NCI-H1694 (cell line): ENCODE results near the gene KDM6A.
"Not testable (repeated sequence)": the region's sequence is repeated elsewhere in the genome, so short reads cannot be mapped to it uniquely, and the experiment has no call there.

Experiments
- DNase-seq: peaks from one replicate; lab custom pipeline; 2025; lab: John Stamatoyannopoulos, UW

The KDM6A gene

DNA sequence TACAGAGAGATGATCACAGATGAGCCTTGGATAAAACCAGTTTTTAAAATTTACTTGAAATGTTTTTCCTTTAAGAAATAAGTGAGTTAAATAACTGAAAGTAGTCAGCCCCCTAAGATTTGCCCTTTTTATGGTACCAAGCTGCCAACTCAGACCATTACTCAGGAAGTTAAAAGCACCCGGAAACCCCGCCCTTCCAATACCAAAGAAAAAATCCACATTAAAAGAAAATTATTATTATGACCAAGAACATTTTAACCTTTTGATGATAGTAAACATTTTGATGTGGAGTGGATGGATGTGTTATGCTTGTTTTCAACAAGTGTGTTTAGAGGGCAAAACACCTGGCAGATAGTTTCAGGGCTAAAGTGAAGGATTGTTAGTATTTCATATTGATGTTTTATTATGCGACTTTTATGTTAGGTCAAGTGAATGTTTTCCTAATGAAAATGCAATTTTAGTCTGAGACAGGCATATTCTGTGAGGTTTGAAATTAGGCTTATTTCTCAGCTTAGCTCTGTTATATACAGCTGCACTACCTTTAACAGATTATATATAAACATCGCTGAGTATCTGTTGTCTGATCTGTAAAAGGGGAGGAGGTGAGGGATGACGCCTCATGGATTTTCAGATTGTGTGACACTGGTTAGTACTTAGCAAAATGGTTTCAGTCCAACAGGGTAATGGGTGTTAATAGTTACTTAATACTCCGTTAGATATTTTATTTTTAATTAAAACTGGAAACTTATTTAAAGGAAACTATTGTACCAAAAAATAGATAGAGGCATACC, 89.0 kb downstream of the KDM6A start:
- no peak for DNase-seq

DNA sequence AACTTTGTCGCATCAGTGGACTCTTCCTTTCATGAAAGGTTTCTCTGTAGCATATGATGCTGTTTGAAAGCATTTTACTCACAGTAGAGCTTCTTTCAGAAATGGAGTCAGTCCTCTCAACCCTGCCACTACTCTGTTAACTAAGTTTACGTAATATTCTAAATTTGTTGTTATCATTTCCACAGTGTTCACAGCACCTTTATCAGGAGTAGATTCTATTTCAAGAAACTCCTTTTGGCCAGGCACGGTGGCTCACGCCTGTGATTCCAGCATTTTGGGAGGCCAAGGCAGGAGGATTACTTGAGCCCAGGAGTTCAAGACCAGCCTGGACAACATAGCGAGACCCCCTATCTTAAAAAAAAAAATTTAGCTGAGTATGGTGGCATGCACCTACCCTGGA, 90.0 kb downstream of the KDM6A start:
- no peak for DNase-seq

DNA sequence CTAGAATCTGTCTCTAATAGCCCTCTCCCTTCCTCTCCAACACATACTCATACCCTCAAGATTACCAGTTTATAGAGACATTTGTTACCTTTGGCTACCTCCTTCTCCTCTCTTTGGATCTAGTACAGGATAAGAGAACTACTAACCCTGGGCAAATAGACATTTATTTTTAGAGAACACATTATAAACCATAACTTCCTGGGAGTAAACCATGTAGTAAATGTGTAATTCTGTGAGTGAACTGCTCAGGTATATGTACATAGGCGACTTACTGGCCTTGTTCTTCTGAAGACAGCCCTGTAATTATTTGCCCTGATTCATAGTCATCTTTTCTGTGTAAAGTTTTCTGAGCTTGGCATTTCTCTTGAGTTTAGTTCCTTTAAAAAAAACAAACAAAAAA, 94.2 kb downstream of the KDM6A start:
- no peak for DNase-seq

DNA sequence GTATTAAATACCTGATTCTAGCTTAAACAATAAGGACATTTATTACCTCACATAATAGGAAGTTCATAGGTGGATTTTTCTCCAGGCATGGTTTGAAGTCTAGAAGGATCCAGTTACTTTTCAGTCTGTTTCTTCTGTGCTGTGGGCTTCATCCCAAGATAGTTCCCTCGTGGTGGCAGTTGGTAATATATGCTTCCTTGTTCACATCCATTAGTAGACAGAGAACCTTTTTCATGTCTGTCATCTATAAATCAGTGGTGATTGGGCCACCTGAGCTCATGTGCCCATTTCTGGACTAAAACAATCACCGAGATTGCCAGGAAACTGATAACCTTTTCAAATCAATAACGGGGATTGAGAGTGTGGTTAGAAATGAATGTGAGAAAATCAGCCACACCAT, 97.7 kb downstream of the KDM6A start:
- DNase-seq, result no peak

DNA sequence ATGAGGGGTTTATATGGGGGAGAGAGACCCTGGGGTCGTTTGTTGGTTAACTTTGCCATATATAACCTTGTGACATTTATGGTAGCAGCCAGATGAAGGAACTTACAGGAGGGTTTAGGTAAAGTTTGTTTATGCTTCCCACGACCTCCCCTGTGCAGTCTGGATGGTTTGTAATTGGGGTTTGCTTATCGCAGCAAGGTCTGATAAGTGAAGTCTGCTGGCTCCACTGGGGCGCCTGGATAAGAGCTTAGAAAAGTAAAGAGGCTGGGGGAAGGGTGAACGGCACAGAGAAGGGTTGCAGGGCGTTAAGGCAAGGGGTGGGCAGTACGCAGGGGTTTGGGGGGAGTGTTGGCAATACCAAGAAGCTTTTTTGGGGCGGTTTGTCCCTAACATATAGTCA, 98.7 kb downstream of the KDM6A start:
- no peak for DNase-seq

DNA sequence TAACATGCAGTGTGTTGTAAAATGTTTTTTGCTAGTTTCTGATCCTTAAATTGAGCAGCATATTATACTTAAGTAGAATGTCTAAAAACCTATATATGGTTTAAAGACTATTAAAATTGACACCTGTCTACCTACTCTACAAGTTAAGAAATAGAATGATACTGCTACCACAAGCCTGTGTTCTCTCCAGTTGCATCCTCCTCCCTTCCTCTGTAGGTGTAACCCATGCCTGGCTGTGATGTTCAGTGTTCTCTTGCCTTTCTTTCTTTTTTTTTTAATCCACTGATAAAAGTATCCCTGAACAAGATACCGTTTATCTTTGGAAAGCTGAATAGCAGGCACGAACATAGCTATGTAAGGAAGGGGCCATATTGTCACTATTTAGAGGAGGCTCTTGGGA, 99.1 kb downstream of the KDM6A start:
- DNase-seq, result no peak

DNA sequence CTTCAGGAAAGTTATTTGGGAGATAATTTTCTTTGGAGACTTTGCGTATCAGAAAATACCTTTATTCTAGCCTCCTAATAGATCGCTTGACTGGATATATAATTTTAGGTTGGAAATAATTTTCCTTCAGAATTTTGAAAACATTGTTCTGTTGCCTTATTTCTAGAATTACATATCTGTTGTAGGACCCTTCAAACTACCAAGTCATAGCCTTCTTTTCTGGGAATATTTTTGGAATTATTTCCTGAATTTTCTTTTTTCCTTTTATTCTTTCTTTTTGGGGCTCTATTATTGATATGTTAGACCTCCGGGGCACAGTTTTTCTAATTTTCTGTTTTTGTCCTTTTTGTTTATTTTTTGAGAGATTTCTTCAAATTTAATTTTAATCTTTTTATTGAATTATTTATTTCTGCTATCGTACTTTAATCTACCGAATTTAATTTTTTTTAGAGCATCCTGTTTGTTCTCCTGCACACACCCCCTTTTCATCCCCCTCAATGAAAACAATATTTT, 100.5 kb downstream of the KDM6A start:
- no peak for DNase-seq

DNA sequence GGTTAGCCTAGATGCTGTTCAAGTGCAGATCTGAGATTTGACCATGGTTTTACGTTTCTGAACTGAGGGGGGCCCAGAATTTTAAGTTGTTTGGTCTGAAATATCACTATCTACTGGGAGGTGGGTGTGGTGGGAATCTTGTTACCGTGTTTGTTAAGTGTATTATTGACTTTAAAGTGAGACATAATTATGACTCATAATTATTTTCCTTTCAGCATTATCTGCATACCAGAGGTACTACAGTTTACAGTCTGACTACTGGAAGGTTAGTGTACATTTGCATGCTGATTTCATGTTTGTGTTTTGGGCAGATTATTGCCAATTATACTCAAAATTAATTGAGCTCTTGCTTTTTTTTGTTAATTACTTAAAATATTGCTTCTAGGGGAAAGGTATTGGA, 101.5 kb downstream of the KDM6A start:
- DNase-seq, result no peak

DNA sequence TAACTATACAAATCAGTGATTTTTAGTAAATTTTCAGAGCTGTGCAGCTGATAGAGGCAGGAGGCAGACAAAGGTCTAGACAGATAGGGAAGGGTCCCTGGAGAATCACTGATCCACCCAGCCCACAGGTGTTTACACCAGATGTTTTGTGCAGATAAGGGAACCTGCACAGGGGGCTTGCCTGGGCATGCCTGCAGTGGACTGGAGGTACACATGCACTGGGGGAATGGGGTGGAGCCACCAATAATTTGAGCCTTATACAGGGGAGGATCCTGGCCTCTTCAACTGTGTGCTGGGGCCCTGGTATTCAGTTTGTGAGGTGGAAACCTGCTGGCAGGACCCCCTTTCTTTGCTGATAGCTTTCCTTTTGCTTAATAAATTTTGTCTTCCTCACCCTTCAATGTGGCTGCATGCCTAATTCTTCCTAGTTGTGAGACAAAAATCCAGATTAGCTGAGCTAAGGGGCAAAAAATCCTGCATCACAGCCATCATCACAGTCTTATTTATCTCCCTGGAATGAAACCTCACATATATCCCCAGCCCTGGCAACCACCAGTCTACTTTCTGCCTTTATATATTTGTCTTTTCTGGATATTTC, 102.8 kb downstream of the KDM6A start:
- no peak for DNase-seq

DNA sequence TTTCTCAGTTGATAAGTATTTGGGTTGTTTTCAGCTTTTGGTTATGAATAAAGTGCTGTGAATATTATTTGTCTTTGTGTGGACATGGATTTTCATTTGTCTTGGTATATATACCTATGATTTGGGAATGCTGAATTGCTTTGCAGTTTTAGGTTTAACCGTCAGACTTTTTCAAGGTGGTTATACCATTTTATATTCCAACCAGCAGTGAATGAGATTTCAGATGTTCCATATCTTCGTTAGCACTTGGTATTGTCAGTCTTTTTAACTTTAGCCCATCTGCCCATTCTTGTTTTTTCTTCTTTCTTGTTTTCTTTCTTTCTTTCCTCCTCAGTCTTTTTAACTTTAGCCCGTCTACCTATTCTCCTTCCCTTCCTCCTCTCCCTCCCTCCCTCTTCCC, 106.0 kb downstream of the KDM6A start:
- no peak for DNase-seq

DNA sequence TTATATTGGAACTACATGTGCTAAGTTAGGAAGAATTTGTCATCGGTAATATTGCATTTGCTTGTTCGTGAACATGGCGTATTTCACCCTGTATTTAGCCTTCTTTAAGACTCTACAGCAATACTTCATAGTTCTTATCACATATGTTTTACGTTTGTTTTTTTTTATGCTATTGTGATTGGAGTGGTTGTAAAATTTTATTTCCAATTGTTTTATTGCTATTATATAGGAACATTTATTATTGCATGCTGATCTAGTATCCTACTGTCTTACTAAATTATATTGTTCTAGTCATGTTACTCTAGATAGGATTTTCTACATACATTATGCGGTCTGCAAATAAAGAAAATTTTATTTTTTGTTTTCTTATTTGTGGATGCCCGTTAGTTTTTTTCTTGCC, 107.4 kb downstream of the KDM6A start:
- no peak for DNase-seq

DNA sequence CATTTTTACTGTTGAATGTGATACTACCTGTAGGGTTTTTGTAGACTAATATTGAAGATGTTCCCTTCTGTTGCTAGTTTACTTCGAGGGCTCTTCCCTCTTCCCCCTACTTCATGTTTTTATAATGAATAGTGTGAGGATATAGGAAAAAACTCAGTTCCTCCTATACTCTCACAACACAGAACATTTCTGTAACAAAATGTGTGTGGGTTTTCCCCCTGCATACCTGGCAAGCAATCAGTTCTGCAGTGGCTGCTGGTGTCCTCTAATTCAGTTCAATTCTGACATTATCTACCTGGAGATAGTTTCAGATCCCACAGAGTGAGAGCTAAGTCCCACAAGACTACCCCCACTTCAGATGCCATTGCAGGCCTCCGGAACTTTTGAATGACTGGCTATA, 107.9 kb downstream of the KDM6A start:
- DNase-seq, result no peak

DNA sequence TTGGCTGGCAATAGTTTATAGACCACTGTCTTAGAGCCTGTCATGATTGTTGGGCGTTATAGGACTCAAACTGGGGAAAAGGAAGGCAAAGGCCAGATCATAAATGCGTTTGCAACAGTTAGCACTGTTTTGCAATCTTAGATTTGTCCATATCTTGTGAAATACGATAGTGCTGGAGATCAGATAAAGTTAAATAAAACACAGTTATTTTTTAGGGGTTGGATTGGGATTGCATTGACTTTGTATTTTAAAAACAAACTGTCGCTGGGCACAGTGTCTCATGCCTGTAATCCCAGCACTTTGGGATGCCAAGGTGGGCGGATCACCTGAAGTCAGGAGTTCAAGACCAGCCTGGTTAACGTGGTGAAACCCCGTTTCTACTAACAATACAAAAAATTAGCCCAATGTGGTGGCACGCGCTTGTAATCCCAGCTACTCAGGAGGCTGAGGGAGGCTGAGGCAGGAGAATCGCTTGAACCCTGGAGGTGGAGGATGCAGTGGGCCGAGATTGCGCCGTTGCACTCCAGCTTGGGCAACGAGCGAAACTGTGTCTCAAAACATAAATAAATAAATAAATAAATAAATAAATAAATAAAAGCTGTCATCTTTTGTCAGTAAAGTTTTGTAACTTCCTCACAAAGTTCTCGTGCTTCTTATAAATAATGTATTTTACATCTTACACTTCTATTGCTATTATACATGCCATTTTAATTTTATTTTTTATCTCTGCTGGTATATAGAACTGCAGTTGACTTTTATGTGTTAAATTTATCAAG, 117.2 kb downstream of the KDM6A start:
- no peak for DNase-seq

DNA sequence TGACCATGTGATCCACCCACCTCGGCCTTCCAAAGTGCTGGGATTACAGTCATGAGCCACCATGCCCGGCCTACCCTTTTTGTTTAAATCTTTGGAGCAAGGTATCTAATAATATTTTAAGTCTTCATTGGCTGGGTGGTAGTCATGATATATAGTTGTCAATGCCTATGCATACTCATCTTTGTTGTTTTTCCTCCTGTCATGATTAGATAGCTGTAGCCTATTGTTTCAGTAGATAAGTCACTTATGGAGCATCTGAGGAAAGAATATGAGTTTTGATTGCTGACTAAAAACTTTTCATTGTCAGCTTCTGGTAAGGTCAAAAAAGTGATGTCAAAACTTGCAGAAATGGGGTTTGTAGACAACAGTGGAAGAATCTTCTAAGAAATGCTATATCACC, 119.8 kb downstream of the KDM6A start:
- no peak for DNase-seq

DNA sequence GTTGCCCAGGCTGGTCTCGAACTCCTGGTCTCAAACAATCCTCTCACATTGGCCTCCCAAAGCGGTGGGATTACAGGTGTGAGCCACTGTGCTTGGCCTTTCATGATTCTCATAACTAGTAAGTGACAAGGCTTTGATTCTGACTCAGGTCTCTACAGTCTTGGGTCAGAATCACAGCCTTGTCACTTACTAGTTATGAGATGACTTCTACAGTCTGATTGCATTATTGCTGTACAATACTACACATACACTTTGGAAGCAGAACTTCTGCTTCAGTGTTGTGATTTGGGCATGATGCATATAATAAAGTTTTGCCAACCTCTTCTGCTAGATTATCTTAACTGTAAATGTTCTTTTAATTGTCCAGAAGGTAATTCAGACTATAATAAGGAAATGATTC, 123.3 kb downstream of the KDM6A start:
- no peak for DNase-seq

DNA sequence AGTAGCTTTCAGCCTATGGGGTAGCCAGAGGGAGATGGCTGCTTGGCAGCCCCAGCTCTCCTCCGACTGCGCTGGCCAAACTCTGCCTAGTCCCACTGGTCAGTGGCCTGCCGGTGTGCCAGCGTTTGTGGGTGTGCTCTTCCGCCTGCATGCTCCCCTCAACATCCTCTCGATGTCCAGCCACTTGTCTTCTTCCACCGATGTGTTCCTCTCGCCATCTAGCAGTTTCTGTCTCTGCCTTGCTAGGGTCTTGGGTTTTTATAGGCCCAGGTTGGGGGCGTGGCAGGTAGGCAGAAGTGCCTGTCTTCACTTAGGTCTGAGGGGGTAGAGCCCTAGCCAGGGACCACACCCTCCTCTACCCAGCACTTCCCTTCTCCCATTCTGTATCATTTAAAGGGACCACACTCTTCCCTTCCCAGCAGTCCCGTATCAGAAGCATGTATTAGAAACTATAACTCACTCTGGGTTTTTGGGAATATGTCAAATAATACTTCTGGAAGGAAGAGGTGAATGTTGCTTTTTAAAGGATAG, 124.4 kb downstream of the KDM6A start:
- no peak for DNase-seq

DNA sequence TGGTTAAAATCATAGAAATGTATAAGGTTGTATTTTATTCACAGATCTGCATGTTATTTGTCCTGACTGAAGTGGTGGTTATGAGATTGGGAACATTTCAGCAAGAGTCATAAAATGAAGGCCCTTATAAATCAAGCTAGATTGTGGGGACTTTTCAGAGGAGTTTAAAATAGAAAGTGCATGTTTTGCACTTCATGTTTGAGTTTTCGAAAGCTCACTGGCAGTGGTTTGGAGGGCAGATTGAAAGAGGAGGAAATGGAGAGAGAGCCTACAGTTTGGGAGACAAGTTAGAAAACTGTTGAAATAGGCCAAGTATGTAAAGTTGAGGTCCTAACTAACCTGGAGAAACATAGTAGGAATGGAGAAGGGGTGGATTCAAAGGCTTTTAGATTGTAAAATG, 124.9 kb downstream of the KDM6A start:
- no peak for DNase-seq

DNA sequence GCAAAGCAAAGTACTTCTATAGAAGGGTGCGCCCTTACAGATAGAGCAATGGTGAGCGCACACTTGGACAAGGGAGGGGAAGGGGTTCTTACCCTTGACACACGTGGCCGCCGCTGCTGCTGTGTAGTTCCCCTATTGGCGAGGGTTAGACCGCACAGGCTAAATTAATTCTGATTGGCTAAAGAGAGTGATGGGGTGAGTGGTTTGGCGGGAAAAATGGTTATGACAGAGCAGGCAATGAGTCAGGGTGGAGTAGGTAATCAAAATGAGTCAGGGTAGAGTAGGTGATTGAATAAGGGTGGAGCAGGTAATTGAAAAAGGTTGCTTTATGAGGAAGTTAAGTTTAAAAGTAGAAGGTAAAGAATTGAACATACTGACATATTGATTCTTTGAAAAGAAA, 126.2 kb downstream of the KDM6A start:
- DNase-seq, result not testable (repeated sequence)

DNA sequence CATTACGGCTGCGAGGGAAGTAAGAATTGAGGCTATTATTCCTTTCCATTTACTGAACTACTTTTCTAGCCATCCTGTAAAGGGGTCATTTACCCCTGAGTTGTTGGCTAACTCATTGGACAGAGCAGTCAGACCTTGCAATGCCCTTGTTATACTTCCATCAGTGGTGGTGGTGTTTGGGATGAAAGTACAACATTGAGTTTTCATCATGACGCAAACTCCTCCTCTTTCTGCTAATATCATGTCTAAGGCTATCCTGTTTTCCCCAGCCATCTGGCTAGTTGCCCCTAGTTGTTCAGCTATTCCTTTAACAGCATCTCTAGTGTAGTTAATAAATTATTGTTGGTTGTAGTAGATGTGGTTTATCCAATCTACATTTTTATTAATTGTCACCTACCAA, 126.9 kb downstream of the KDM6A start:
- DNase-seq, result not testable (repeated sequence)

DNA sequence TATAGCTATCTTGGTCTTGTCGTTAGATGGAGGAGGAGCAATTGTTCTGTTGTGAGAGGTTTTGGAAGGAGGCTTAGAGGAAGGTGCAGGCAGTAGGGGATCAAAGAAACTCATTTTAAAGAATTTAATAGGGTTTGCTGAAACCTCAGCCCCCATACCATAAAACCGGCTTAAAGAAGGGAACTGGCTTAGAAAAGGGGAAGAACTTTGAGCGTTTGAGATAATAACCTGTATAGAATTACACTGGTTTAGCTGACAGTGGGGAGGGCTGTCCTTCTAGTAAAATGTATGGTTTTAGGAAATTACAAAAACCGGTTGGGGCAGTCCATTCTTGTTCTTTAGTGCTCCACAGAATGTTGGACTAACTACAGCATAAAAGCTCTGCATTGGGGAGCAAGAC, 128.1 kb downstream of the KDM6A start:
- no peak for DNase-seq

DNA sequence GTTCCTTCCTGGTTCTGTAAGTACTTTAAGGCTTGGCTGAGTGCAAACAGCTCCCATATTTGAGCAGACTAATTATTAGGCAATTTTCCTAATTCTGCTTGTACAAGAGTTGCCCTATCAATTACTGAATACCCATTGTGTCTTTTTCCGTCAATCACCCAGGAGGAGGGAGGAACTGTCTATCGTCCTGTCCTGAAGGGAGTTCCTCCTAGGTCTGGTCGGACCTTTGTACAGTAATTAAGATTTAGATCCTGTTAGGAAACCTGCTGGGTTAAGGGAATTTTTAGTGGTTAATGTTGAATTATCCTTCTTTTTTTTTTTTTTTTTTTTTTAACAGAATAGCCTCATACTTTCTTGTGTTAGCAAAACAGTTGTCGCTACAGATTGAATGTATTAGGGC, 130.1 kb downstream of the KDM6A start:
- DNase-seq, result no peak

DNA sequence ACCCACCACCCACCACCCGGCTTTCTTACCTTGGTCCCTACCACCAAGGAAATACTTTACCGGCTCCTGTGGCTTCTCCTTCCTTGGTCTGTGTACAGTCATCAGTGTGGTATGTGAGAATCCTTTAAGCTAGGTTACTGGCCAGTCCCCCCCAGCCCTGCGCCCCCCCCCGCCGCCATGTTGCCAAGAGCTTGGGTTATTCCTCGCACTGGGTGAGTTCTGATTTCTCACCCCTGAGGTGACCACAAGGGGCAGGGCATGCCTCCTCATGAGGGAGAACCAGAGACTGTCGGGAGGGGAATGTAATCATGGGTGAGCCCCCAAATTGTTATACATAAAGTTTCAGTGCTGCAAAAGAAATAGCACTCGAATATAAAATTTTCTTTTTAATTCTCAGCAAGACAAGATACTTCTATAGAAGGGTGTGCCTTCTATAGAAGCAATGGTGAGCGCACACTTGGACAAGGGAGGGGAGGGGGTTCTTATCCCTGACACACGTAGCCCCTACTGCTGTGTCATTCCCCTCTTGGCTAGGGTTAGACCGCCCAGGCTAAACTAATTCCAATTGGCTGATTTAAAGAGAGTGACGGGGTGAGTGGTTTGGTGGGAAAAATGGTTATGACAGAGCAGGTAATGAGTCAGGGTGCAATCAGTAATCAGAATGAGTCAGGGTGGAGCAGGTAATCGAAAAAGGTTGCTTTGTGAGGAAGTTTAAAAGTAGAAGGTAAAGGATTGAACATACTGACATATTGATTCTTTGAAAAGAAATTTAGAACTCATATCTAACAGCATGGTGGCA, 133.2 kb downstream of the KDM6A start:
- no peak for DNase-seq
